DLD1 (cell line): ENCODE data around the gene ZNF771.

Source experiments
- in situ Hi-C: cut with HindIII; loops from 2 replicates; pipeline ENCODE4 v1.10.0; 2017; ENCODE audit warnings: low sequenced_read_pairs

ZNF771 gene

GRCh38 chr16:30407102-30407803 is at the start of gene ZNF771:
Gene ZNF771, plus strand, starts transcription at chr16:30407606. Its CDS starts 448 bp downstream, at chr16:30408054.
- in situ Hi-C loops, result loop anchor here (25.0 kb wide), 1 partner anchor 230 kb away; no protein-coding TSS in a partner anchor

GRCh38 chr16:30357715-30358576 is 49.5 kb upstream of the ZNF771 start:
- in situ Hi-C loops, result no loop called here

- in situ Hi-C loops, result no loop called here
These were observed 48.8 kb upstream of the ZNF771 start for GRCh38 chr16:30358577-30358936.

GRCh38 chr16:30358990-30359870 is 48.2 kb upstream of the ZNF771 start:
- in situ Hi-C loops, result no loop called here

GRCh38 chr16:30359871-30360170 is 47.6 kb upstream of the ZNF771 start:
- in situ Hi-C loops, result no loop called here

- in situ Hi-C loops, result no loop called here
These were observed 46.2 kb upstream of the ZNF771 start for GRCh38 chr16:30361180-30361579.

GRCh38 chr16:30365200-30365599 is 42.2 kb upstream of the ZNF771 start:
- in situ Hi-C loops, result no loop called here

- in situ Hi-C loops, result no loop called here
These were observed 40.9 kb upstream of the ZNF771 start for GRCh38 chr16:30366511-30366910.

- in situ Hi-C loops, result no loop called here
These were observed 39.9 kb upstream of the ZNF771 start for GRCh38 chr16:30367349-30368009.

- in situ Hi-C loops, result no loop called here
These were observed 39.1 kb upstream of the ZNF771 start for GRCh38 chr16:30368122-30368791.

- in situ Hi-C loops, result no loop called here
These were observed 38.7 kb upstream of the ZNF771 start for GRCh38 chr16:30368792-30369090.

- in situ Hi-C loops, result no loop called here
These were observed 38.1 kb upstream of the ZNF771 start for GRCh38 chr16:30369091-30369937.

- in situ Hi-C loops, result no loop called here
These were observed 37.4 kb upstream of the ZNF771 start for GRCh38 chr16:30369938-30370455.

GRCh38 chr16:30370456-30371247 is 36.8 kb upstream of the ZNF771 start, which contains the start of gene TBC1D10B:
Gene TBC1D10B, minus strand, starts transcription at chr16:30370494. Its CDS starts 311 bp downstream, at chr16:30370183.
- in situ Hi-C loops, result no loop called here

- in situ Hi-C loops, result no loop called here
These were observed 36.1 kb upstream of the ZNF771 start for GRCh38 chr16:30371248-30371816.

GRCh38 chr16:30372038-30372712 is 35.2 kb upstream of the ZNF771 start:
- in situ Hi-C loops, result no loop called here

GRCh38 chr16:30372725-30373124 is 34.7 kb upstream of the ZNF771 start:
- in situ Hi-C loops, result no loop called here
